CD4-positive, alpha-beta memory T cell (primary cell): Measurements from ENCODE around the gene EARS2. TPM values are rescaled to one million over a fixed set of nuclear protein-coding genes. Genes with fewer than 3 reads are reported as not detected.

ENCODE experiments used
- CTCF ChIA-PET: fragments of 350-600 bp; sonication (Branson Sonifier 250); formaldehyde crosslinking; loops from one replicate; lab custom pipeline; 2021; ENCODE audit warnings: inconsistent platforms; ENCODE audit not compliant: partially characterized antibody; lab: Charles Lee
- POLR2A ChIA-PET: fragments of 350-600 bp; sonication (Branson Sonifier 250); formaldehyde crosslinking; loops from one replicate; lab custom pipeline; 2021; ENCODE audit not compliant: partially characterized antibody; lab: Charles Lee
- DNase-seq, 5 donors: peaks; one replicate each; pipeline versions ENCODE4 v3.0.0 to v3.0.0-alpha.2; 2020 to 2022; ENCODE audit warnings: mixed read lengths in 1 of 5
- H3K27ac ChIP-seq: one replicate; pipeline ENCODE4 v1.7.0; 2013; ENCODE audit warnings: low read depth, low read length
- H3K27me3 ChIP-seq: 2 replicates; pipeline ENCODE4 v1.7.0; 2013; ENCODE audit warnings: mild to moderate bottlenecking, low read length, moderate library complexity; ENCODE audit not compliant: insufficient read depth
- H3K36me3 ChIP-seq: 2 replicates; pipeline ENCODE4 v1.7.0; 2013; ENCODE audit warnings: mild to moderate bottlenecking, low read length, moderate library complexity; ENCODE audit not compliant: insufficient read depth
- H3K4me1 ChIP-seq: 2 replicates; pipeline ENCODE4 v1.7.0; 2013; ENCODE audit warnings: mild to moderate bottlenecking, low read length, moderate library complexity; ENCODE audit not compliant: insufficient read depth
- H3K4me3 ChIP-seq, 2 donors: one replicate each; pipeline ENCODE4 v1.7.0; 2013; ENCODE audit warnings: low read length in 2 of 2, mild to moderate bottlenecking in 1 of 2
- H3K9me3 ChIP-seq, 2 donors: one replicate each; pipeline ENCODE4 v1.7.0; 2013; ENCODE audit warnings: low read length in 2 of 2, control low read depth in 1 of 2; ENCODE audit not compliant: control insufficient read depth in 1 of 2
- H3K27ac Mint-ChIP-seq, 7 donors: one replicate each; pipeline ENCODE4 v1.8.0; 2020 to 2021; ENCODE audit warnings: mixed read lengths in 7 of 7, mild to moderate bottlenecking in 6 of 7, inconsistent platforms in 3 of 7, moderate library complexity in 3 of 7
- H3K27me3 Mint-ChIP-seq, 2 donors: one replicate each; pipeline ENCODE4 v1.8.0; 2020 to 2021; ENCODE audit warnings: mixed read lengths in 2 of 2
- H3K36me3 Mint-ChIP-seq, 2 donors: one replicate each; pipeline ENCODE4 v1.8.0; 2020 to 2021; ENCODE audit warnings: mixed read lengths in 2 of 2, inconsistent platforms in 1 of 2, mild to moderate bottlenecking in 1 of 2
- H3K4me1 Mint-ChIP-seq, 4 donors: one replicate each; pipeline ENCODE4 v1.8.0; 2020 to 2021; ENCODE audit warnings: mixed read lengths in 4 of 4, mild to moderate bottlenecking in 1 of 4
- H3K4me3 Mint-ChIP-seq, 8 donors: one replicate each; pipeline ENCODE4 v1.8.0; 2020 to 2021; ENCODE audit warnings: mixed read lengths in 8 of 8, mild to moderate bottlenecking in 7 of 8, moderate library complexity in 6 of 8, inconsistent platforms in 3 of 8
- H3K9me3 Mint-ChIP-seq, 8 donors: one replicate each; pipeline ENCODE4 v1.8.0; 2020 to 2021; ENCODE audit warnings: mixed read lengths in 8 of 8, mild to moderate bottlenecking in 5 of 8, inconsistent platforms in 3 of 8, moderate library complexity in 1 of 8
- intact Hi-C: fragments of 100-400 bp; cut with micrococcal nuclease; formaldehyde crosslinking; loops from one replicate; pipeline ENCODE4 v1.15.1; 2023
- polyA plus RNA-seq, 2 donors: library from polyadenylated mRNA; unstranded; fragments of 300-500 nt; fragmentation: Illumina TruSeq; gene quantifications; one replicate each; pipeline ENCODE4 v1.2.3, GENCODE V29; 2021
- total RNA-seq, 2 experiments: library from RNA; stranded (reverse); gene quantifications; one replicate each; pipeline ENCODE4 v1.2.3, GENCODE V29; 2021

Gene EARS2
- total and polyA plus RNA-seq, 4 experiments from 2014 or later = 11.4 to 16.0 (median 14.6) TPM

- POLR2A ChIA-PET = no interaction called here
- Histone ChIP-seq H3K36me3 (peaks cover 40% of the 10 kb centered on the region), H3K27ac (no peak overlapping the region), H3K4me3 (no peak overlapping the region), H3K27me3 (no peaks in the 10 kb centered on the region), H3K9me3 (no peaks in the 10 kb centered on the region), H3K4me1 (no peaks in the 10 kb centered on the region)
- CTCF ChIA-PET = no interaction called here
- H3K27me3 Mint-ChIP-seq = no peaks in the 10 kb centered on the region
- H3K4me1 Mint-ChIP-seq = no peaks in the 10 kb centered on the region
- peaks cover 27 to 64% of the 10 kb centered on the region in 2 donors for H3K36me3 Mint-ChIP-seq
- no peak overlapping the region for H3K27ac Mint-ChIP-seq
- H3K4me3 Mint-ChIP-seq = no peak overlapping the region
- intact Hi-C loops = no loop called here
- no peaks in the 10 kb centered on the region for H3K9me3 Mint-ChIP-seq
- no peak for DNase-seq
Observed at GRCh38 chr16:23578101-23578830, 21.1 kb upstream of the EARS2 start.

DNA sequence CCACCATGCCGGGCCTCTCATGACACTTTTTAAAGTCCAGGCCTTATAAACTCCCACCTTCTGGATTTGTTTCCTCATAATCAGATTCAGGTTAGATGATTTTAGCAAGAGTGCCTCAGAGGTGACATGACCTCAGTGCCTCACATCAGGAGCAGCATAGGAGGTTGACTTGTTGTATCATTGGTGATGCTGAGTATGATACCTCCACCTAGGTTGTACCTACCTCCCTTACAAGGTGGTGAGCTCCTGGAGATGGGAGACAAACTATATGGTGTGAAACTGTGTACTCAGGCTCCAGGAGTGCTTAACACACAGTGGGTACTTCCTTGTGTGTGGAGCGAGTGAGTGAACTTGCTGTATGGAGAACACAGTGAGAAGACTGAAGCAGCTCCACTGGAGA, 20.3 kb upstream of the EARS2 start:
- intact Hi-C loops = no loop called here
- Histone ChIP-seq H3K4me3 (no peak overlapping the region), H3K9me3 (no peaks in the 10 kb centered on the region), H3K4me1 (no peaks in the 10 kb centered on the region), H3K27ac (no peak overlapping the region), H3K36me3 (peaks cover 47% of the 10 kb centered on the region), H3K27me3 (no peaks in the 10 kb centered on the region)
- H3K4me3 Mint-ChIP-seq = no peak overlapping the region
- POLR2A ChIA-PET = no interaction called here
- peaks cover 33 to 67% of the 10 kb centered on the region in 2 donors for H3K36me3 Mint-ChIP-seq
- DNase-seq = no peak
- no peak overlapping the region for H3K27ac Mint-ChIP-seq
- H3K9me3 Mint-ChIP-seq = no peaks in the 10 kb centered on the region
- no peaks in the 10 kb centered on the region for H3K4me1 Mint-ChIP-seq
- no peaks in the 10 kb centered on the region for H3K27me3 Mint-ChIP-seq
- CTCF ChIA-PET = no interaction called here

- ChIA-PET POLR2A (no interaction called here), CTCF (interaction anchor here (0.9 to 1.2 kb wide), 2 partner anchors 17 to 21 kb away, joined by 4 to 5 read pairs; no protein-coding TSS in a partner anchor)
- Histone ChIP-seq H3K9me3 (no peaks in the 10 kb centered on the region), H3K27me3 (no peaks in the 10 kb centered on the region), H3K4me1 (no peaks in the 10 kb centered on the region), H3K4me3 (no peak overlapping the region), H3K27ac (no peak overlapping the region), H3K36me3 (peaks cover 52% of the 10 kb centered on the region)
- H3K27ac Mint-ChIP-seq = peak overlapping the region in 1 of 7 donors; percentile 75
- intact Hi-C loops = no loop called here
- no peaks in the 10 kb centered on the region for H3K4me1 Mint-ChIP-seq
- no peaks in the 10 kb centered on the region for H3K27me3 Mint-ChIP-seq
- no peak overlapping the region for H3K4me3 Mint-ChIP-seq
- no peak for DNase-seq
- peaks cover 39 to 69% of the 10 kb centered on the region in 2 donors for H3K36me3 Mint-ChIP-seq
- no peaks in the 10 kb centered on the region for H3K9me3 Mint-ChIP-seq
Observed at GRCh38 chr16:23575834-23576233, 18.7 kb upstream of the EARS2 start.

DNA sequence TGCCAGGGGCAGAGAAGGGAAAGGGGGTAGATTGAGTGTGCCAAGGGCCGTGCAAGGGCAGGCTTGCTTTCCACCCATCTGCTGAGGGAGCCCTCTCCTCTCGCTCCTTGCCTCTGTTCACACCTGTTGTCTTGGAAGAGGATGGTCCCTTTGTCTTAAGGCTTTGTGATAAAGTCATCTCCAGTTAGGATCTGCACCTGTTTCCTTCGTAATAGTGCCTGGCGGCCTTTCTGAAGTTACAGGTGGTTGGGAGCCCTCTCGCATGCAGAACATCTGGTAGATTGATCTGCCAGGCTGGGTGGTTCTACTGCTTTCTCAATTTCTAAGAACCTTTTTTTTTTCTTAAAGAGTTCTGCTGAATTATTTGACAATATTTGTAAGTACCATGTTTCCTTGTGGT, 16.7 kb upstream of the EARS2 start:
- peaks cover 0 to 2% (median 0%) of the 10 kb centered on the region in 4 donors for H3K4me1 Mint-ChIP-seq
- POLR2A ChIA-PET = no interaction called here
- peaks cover 37 to 64% of the 10 kb centered on the region in 2 donors for H3K36me3 Mint-ChIP-seq
- H3K4me3 Mint-ChIP-seq = no peak overlapping the region
- intact Hi-C loops = no loop called here
- Histone ChIP-seq H3K27me3 (no peaks in the 10 kb centered on the region), H3K9me3 (no peaks in the 10 kb centered on the region), H3K27ac (no peak overlapping the region), H3K4me1 (no peaks in the 10 kb centered on the region), H3K36me3 (peaks cover 47% of the 10 kb centered on the region), H3K4me3 (no peak overlapping the region)
- CTCF ChIA-PET = no interaction called here
- H3K27ac Mint-ChIP-seq = peak overlapping the region in 2 of 7 donors; percentile 8 to 29
- no peaks in the 10 kb centered on the region for H3K27me3 Mint-ChIP-seq
- no peak for DNase-seq
- H3K9me3 Mint-ChIP-seq = no peaks in the 10 kb centered on the region

DNA sequence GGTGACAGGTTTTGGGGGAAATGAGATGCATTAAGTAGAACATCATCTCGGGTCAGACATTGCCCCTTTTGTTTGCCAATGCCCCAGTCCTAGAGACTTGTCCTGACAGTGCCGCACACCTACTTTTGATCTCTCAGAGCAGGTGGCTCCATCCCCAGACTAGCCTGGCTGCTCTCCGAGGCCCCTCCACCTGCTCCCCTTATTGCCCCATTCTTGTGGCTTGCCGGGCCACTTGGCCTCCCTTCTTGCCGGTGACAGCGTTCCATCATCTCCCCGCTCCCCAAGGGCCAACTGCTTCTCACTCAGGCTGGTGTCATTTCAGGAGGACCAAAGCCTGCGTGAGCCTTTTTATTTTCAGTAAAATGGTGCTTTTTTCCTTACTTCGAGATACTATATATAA, 15.2 kb upstream of the EARS2 start:
- POLR2A ChIA-PET = no interaction called here
- CTCF ChIA-PET = interaction anchor here (0.6 to 0.7 kb wide), 2 partner anchors 29 to 57 kb away, joined by 3 read pairs; no protein-coding TSS in a partner anchor
- Mint-ChIP-seq H3K4me3 (no peak overlapping the region), H3K36me3 (peaks cover 44 to 64% of the 10 kb centered on the region in 2 donors), H3K9me3 (no peaks in the 10 kb centered on the region), H3K4me1 (peaks cover 0 to 2% (median 0%) of the 10 kb centered on the region in 4 donors), H3K27ac (no peak overlapping the region), H3K27me3 (no peaks in the 10 kb centered on the region)
- no peaks in the 10 kb centered on the region for H3K4me1 ChIP-seq
- no peaks in the 10 kb centered on the region for H3K9me3 ChIP-seq
- no peaks in the 10 kb centered on the region for H3K27me3 ChIP-seq
- peaks cover 51% of the 10 kb centered on the region for H3K36me3 ChIP-seq
- DNase-seq = no peak
- no peak overlapping the region for H3K4me3 ChIP-seq
- H3K27ac ChIP-seq = no peak overlapping the region
- intact Hi-C loops = no loop called here

DNA sequence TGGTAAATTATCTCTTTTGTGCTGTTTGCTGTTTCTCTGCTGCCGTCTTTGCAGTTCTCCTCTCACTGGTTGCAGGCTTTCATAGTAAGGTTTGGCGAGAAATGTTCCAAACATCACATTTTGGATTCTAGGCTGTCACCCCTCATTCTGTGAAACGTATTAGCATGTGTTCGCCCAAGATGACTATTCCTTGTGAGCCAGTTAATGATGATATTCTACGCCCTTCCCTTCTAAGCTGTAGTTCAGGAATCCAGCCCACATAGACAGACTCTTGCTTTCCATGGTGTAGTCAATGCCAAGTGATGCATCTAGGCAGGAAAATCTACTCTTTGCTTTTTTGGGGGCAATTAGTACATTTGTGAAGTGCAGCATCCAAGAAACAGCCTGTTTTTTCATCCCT, 14.7 kb upstream of the EARS2 start:
- Mint-ChIP-seq H3K27me3 (no peaks in the 10 kb centered on the region), H3K4me1 (peaks cover 0 to 2% (median 0%) of the 10 kb centered on the region in 4 donors), H3K9me3 (no peaks in the 10 kb centered on the region), H3K27ac (no peak overlapping the region), H3K36me3 (peaks cover 49 to 69% of the 10 kb centered on the region in 2 donors), H3K4me3 (no peak overlapping the region)
- DNase-seq = no peak
- H3K4me1 ChIP-seq = no peaks in the 10 kb centered on the region
- H3K27me3 ChIP-seq = no peaks in the 10 kb centered on the region
- no peaks in the 10 kb centered on the region for H3K9me3 ChIP-seq
- POLR2A ChIA-PET = no interaction called here
- no peak overlapping the region for H3K27ac ChIP-seq
- intact Hi-C loops = no loop called here
- peaks cover 56% of the 10 kb centered on the region for H3K36me3 ChIP-seq
- H3K4me3 ChIP-seq = no peak overlapping the region
- CTCF ChIA-PET = interaction anchor here (0.7 kb wide), 1 partner anchor 29 kb away, joined by 3 read pairs; no protein-coding TSS in a partner anchor

DNA sequence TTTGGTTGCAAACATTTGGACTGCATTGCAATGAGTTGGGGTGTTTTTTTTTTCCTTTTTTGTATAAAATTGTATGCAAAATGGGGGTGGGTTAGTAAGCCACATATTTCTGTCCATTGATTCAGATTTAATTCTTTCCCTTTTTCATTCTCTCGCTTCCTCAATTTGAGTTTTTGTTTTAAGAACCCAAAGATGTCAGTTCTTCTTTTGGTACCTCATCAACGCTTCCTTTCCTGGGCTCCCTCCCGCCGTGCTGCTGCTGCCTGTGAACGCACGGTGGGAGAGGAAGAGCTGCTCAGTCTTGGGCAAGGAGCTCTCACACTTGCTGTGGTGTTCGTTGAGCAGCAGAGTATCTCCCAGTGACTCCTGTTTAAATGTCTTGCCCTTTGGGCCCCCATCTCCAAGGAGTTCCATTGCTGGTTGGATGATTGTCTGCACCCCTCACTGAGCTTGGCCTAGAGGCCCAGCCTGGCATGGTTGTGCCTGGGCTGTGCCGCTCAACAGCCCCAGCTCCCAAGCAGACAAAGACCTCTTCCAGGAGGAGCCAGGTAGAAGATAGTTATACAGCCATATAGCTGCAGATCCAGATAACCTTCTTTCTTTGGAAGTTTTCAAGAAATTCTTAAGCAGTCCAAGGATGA, 14.0 kb upstream of the EARS2 start:
- no peak overlapping the region for H3K27ac ChIP-seq
- H3K4me3 ChIP-seq = no peak overlapping the region
- peaks cover 0 to 3% (median 0%) of the 10 kb centered on the region in 4 donors for H3K4me1 Mint-ChIP-seq
- CTCF ChIA-PET = no interaction called here
- no peaks in the 10 kb centered on the region for H3K27me3 Mint-ChIP-seq
- POLR2A ChIA-PET = no interaction called here
- H3K27me3 ChIP-seq = no peaks in the 10 kb centered on the region
- intact Hi-C loops = no loop called here
- H3K36me3 ChIP-seq = peaks cover 60% of the 10 kb centered on the region
- H3K36me3 Mint-ChIP-seq = peaks cover 53 to 70% of the 10 kb centered on the region in 2 donors
- H3K27ac Mint-ChIP-seq = peak overlapping the region in 4 of 7 donors; percentile 10 to 86 (median 46)
- H3K4me1 ChIP-seq = no peaks in the 10 kb centered on the region
- no peaks in the 10 kb centered on the region for H3K9me3 ChIP-seq
- no peak for DNase-seq
- H3K9me3 Mint-ChIP-seq = no peaks in the 10 kb centered on the region
- no peak overlapping the region for H3K4me3 Mint-ChIP-seq
